Uterus (tissue), 2 donors: ENCODE results near the gene KCTD18.

Experiments used
- POLR2A ChIP-seq, 2 donors: fragments of 450-650 bp; IDR thresholded peaks; one replicate each; pipeline ENCODE4 v1.6.1; 2016; ENCODE audit warnings: antibody characterized with exemption in 2 of 2, mild to moderate bottlenecking in 1 of 2, moderate library complexity in 1 of 2
- TF ChIP-seq, protein P1 (sequence below), 4 experiments: fragments of 200-600 bp in 2 of 4; fragments of 450-650 bp in 2 of 4; sonication (generic) in 2 of 4; IDR thresholded peaks; one replicate each; pipeline ENCODE4 v1.5.1; 2016 to 2019; ENCODE audit warnings: antibody characterized with exemption in 4 of 4, mild to moderate bottlenecking in 2 of 4, moderate library complexity in 1 of 4

DNA sequence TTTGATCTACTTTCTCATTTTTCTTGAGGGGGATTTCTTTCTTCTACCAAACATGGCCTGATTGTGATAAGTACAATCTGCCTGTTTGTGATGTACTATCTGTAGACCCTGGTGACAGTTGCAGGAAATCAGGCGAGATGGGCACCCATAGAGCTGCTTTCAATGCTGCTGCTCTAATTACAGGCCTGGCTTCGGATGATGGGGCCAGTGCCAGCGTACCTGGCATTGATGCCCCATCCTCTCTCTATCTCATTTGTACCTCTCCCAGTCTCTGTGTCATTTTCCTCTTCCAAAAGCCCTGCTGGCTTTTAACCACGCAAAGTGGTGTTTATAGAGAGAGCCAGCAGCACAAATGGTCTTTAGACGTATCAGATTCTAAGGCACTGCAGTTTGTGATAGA, 69.9 kb downstream of the KCTD18 start:
- no peak for TF ChIP-seq POLR2A (IDR thresholded peaks at IDR 0.05)
- TF ChIP-seq, protein P1, sequence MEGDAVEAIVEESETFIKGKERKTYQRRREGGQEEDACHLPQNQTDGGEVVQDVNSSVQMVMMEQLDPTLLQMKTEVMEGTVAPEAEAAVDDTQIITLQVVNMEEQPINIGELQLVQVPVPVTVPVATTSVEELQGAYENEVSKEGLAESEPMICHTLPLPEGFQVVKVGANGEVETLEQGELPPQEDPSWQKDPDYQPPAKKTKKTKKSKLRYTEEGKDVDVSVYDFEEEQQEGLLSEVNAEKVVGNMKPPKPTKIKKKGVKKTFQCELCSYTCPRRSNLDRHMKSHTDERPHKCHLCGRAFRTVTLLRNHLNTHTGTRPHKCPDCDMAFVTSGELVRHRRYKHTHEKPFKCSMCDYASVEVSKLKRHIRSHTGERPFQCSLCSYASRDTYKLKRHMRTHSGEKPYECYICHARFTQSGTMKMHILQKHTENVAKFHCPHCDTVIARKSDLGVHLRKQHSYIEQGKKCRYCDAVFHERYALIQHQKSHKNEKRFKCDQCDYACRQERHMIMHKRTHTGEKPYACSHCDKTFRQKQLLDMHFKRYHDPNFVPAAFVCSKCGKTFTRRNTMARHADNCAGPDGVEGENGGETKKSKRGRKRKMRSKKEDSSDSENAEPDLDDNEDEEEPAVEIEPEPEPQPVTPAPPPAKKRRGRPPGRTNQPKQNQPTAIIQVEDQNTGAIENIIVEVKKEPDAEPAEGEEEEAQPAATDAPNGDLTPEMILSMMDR (IDR thresholded peaks at IDR 0.05): no peak
